ENCODE measurements around the gene ADAMTSL1. TPM values are rescaled to one million over a fixed set of nuclear protein-coding genes. Genes with fewer than 3 reads are reported as not detected.

ADAMTSL1 gene
- total RNA-seq, 2 experiments from 2014 or later, result not detected

DNA sequence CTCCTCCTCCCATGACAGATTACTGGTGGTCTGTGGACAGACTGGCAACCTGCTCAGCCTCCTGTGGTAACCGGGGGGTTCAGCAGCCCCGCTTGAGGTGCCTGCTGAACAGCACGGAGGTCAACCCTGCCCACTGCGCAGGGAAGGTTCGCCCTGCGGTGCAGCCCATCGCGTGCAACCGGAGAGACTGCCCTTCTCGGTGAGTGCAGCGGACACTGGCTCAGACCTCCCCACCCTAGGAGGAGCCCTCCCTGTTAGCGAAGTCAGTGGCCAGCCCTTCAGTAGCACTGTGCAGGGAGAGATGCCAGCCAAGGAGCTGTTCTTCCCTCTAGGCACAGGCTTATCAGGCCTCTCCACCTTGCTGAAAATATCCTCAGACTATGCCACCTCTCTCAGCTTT is 415.6 kb downstream of the ADAMTSL1 start:
- Histone ChIP-seq H3K4me3 (ENCODE audit: low read depth, low read length, poor library complexity, severe bottlenecking) (no peak overlapping the region), H3K9me3 (ENCODE audit: low read length) (no peaks in the 10 kb centered on the region), H4K20me1 (ENCODE audit: insufficient read depth, low read length) (no peaks in the 10 kb centered on the region), H3K9me2 (ENCODE audit: insufficient read depth, low read length) (no peaks in the 10 kb centered on the region), H2AFZ (ENCODE audit: low read length) (no peak overlapping the region), H3K27ac (ENCODE audit: low read depth, low read length, poor library complexity, severe bottlenecking) (no peak overlapping the region), H3K4me1 (ENCODE audit: insufficient read depth, low read length, poor library complexity, severe bottlenecking) (no peaks in the 10 kb centered on the region), H3K79me2 (ENCODE audit: insufficient read depth, low read depth, low read length) (no peaks in the 10 kb centered on the region), H3K36me3 (ENCODE audit: insufficient read depth, low read length) (no peaks in the 10 kb centered on the region), H3K4me2 (ENCODE audit: low read length) (no peak overlapping the region)
- intact Hi-C loops (cut with micrococcal nuclease; ENCODE audit: unreplicated experiment), result no loop called here
- DNase-seq (ENCODE audit: low spot score), result no peak
- TF ChIP-seq EZH2phosphoT487 (IDR thresholded peaks at IDR 0.05; ENCODE audit: borderline replicate concordance, low read depth, low read length), result no peak
- TF ChIP-seq, protein P1, sequence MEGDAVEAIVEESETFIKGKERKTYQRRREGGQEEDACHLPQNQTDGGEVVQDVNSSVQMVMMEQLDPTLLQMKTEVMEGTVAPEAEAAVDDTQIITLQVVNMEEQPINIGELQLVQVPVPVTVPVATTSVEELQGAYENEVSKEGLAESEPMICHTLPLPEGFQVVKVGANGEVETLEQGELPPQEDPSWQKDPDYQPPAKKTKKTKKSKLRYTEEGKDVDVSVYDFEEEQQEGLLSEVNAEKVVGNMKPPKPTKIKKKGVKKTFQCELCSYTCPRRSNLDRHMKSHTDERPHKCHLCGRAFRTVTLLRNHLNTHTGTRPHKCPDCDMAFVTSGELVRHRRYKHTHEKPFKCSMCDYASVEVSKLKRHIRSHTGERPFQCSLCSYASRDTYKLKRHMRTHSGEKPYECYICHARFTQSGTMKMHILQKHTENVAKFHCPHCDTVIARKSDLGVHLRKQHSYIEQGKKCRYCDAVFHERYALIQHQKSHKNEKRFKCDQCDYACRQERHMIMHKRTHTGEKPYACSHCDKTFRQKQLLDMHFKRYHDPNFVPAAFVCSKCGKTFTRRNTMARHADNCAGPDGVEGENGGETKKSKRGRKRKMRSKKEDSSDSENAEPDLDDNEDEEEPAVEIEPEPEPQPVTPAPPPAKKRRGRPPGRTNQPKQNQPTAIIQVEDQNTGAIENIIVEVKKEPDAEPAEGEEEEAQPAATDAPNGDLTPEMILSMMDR (conservative IDR thresholded peaks at IDR 0.05; ENCODE audit: low read length), result no peak
- ChIA-PET POLR2A (no interaction called here), CTCF (ENCODE audit: unreplicated experiment) (no interaction called here)
- no TSS peak for BruUV-seq (replicated peaks)

DNA sequence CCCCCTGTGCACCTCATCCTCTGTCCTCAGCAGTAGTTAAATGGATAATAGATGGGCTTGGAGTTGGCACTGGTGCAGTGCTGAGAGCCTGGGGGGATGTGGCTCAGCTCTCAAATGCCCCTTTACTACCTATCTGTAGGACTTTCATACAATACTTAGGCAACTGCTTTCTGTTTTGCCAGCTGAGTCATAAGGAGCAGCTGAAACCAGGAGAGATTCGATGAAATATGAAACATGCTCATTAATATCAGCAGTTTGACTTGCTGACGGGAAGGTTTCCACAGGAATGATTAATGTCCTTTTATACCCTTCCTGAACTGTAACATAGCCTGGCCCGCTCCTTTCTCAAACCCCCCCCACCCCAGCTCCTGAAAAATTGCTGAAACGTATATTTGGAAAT is 416.4 kb downstream of the ADAMTSL1 start:
- CTCF ChIA-PET (ENCODE audit: unreplicated experiment), result no interaction called here
- Histone ChIP-seq H3K4me3 (ENCODE audit: low read depth, low read length, poor library complexity, severe bottlenecking) (no peak overlapping the region), H3K9me3 (ENCODE audit: low read length) (no peaks in the 10 kb centered on the region), H3K4me1 (ENCODE audit: insufficient read depth, low read length, poor library complexity, severe bottlenecking) (no peaks in the 10 kb centered on the region), H4K20me1 (ENCODE audit: insufficient read depth, low read length) (no peaks in the 10 kb centered on the region), H3K36me3 (ENCODE audit: insufficient read depth, low read length) (no peaks in the 10 kb centered on the region), H2AFZ (ENCODE audit: low read length) (no peak overlapping the region), H3K9me2 (ENCODE audit: insufficient read depth, low read length) (no peaks in the 10 kb centered on the region), H3K27ac (ENCODE audit: low read depth, low read length, poor library complexity, severe bottlenecking) (no peak overlapping the region), H3K79me2 (ENCODE audit: insufficient read depth, low read depth, low read length) (no peaks in the 10 kb centered on the region), H3K4me2 (ENCODE audit: low read length) (no peak overlapping the region)
- intact Hi-C loops (cut with micrococcal nuclease; ENCODE audit: unreplicated experiment), result no loop called here
- BruUV-seq (replicated peaks), result no TSS peak
- no peak for DNase-seq (ENCODE audit: low spot score)
- TF ChIP-seq, protein P1 (conservative IDR thresholded peaks at IDR 0.05; ENCODE audit: low read length), result no peak
- no peak for TF ChIP-seq EZH2phosphoT487 (IDR thresholded peaks at IDR 0.05; ENCODE audit: borderline replicate concordance, low read depth, low read length)
- POLR2A ChIA-PET, result no interaction called here

DNA sequence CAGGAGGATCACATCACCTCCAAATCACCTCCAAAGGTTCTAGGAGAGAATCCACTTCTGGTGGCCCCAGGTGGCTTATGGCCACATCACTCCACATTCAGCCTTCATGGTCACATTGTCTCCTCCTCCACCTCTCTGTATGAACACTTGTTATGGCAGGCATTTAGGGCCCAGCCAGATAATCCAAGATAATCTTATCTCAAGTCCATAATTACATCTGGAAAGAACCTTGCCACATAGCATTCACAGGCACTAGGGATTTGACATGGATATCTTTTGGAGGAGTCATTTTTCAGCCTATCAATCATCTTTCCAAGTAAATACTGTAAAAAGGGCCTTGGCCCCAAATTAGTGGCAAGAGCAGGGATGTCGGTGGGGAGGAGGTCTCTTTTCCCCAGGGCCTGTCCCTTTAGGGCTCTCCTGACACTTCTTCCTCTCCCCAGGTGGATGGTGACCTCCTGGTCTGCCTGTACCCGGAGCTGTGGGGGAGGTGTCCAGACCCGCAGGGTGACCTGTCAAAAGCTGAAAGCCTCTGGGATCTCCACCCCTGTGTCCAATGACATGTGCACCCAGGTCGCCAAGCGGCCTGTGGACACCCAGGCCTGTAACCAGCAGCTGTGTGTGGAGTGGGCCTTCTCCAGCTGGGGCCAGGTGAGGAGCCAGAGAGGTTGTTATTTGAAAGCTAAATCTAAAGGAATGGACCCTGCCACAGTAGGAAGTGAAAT is 418.2 kb downstream of the ADAMTSL1 start:
- Histone ChIP-seq H4K20me1 (ENCODE audit: insufficient read depth, low read length) (no peaks in the 10 kb centered on the region), H3K36me3 (ENCODE audit: insufficient read depth, low read length) (no peaks in the 10 kb centered on the region), H3K27ac (ENCODE audit: low read depth, low read length, poor library complexity, severe bottlenecking) (no peak overlapping the region), H3K4me2 (ENCODE audit: low read length) (no peak overlapping the region), H2AFZ (ENCODE audit: low read length) (no peak overlapping the region), H3K4me1 (ENCODE audit: insufficient read depth, low read length, poor library complexity, severe bottlenecking) (no peaks in the 10 kb centered on the region), H3K79me2 (ENCODE audit: insufficient read depth, low read depth, low read length) (no peaks in the 10 kb centered on the region), H3K9me2 (ENCODE audit: insufficient read depth, low read length) (no peaks in the 10 kb centered on the region), H3K9me3 (ENCODE audit: low read length) (0 out of 2 replicates have a peak, but pooled peaks cover 8% of the 10 kb centered on the region), H3K4me3 (ENCODE audit: low read depth, low read length, poor library complexity, severe bottlenecking) (no peak overlapping the region)
- ChIA-PET POLR2A (interaction anchor here (0.6 to 1.8 kb wide), 2 partner anchors 10 to 246 kb away, joined by 4 read pairs; no protein-coding TSS in a partner anchor), CTCF (ENCODE audit: unreplicated experiment) (no interaction called here)
- intact Hi-C loops (cut with micrococcal nuclease; ENCODE audit: unreplicated experiment), result no loop called here
- no peak for DNase-seq (ENCODE audit: low spot score)
- TF ChIP-seq EZH2phosphoT487 (IDR thresholded peaks at IDR 0.05; ENCODE audit: borderline replicate concordance, low read depth, low read length), result no peak
- TF ChIP-seq, protein P1 (conservative IDR thresholded peaks at IDR 0.05; ENCODE audit: low read length), result no peak
- no TSS peak for BruUV-seq (replicated peaks)
